Activated T-cell treated with anti-CD3 and anti-CD28 coated beads, Interleukin-2, amount 50 U/mL, for 24 hours (primary cell): ENCODE data around the gene TBC1D23.
"Not testable (repeated sequence)": the region's sequence is repeated elsewhere in the genome, so short reads cannot be mapped to it uniquely, and the experiment has no call there.

Experiments used
- DNase-seq: peaks from one replicate; pipeline ENCODE4 v3.0.0-alpha.2; 2020
- H3K27ac Mint-ChIP-seq: 2 replicates; pipeline ENCODE4 v1.8.0; 2020; ENCODE audit warnings: mild to moderate bottlenecking, mixed read lengths
- H3K27me3 Mint-ChIP-seq: 2 replicates; pipeline ENCODE4 v1.8.0; 2020; ENCODE audit warnings: mixed read lengths
- H3K36me3 Mint-ChIP-seq: 2 replicates; pipeline ENCODE4 v1.8.0; 2020; ENCODE audit warnings: low read depth, mixed read lengths
- H3K4me1 Mint-ChIP-seq: 2 replicates; pipeline ENCODE4 v1.8.0; 2020; ENCODE audit warnings: low read depth, mixed read lengths
- H3K4me3 Mint-ChIP-seq: 2 replicates; pipeline ENCODE4 v1.8.0; 2020; ENCODE audit warnings: mild to moderate bottlenecking, moderate library complexity, mixed read lengths
- H3K9me3 Mint-ChIP-seq: 2 replicates; pipeline ENCODE4 v1.8.0; 2020; ENCODE audit warnings: mixed read lengths

TBC1D23 gene

GRCh38 chr3:100299016-100299415, 38.2 kb downstream of the TBC1D23 start:
- Mint-ChIP-seq H3K27ac (no peak overlapping the region), H3K4me1 (no peaks in the 10 kb centered on the region), H3K36me3 (peaks cover 70% of the 10 kb centered on the region), H3K4me3 (no peak overlapping the region), H3K9me3 (no peaks in the 10 kb centered on the region), H3K27me3 (no peaks in the 10 kb centered on the region)
- no peak for DNase-seq

GRCh38 chr3:100306695-100307094, 45.9 kb downstream of the TBC1D23 start:
- no peaks in the 10 kb centered on the region for H3K27me3 Mint-ChIP-seq
- H3K36me3 Mint-ChIP-seq = peaks cover 59% of the 10 kb centered on the region
- H3K9me3 Mint-ChIP-seq = no peaks in the 10 kb centered on the region
- H3K27ac Mint-ChIP-seq = no peak overlapping the region
- DNase-seq = no peak
- no peak overlapping the region for H3K4me3 Mint-ChIP-seq
- no peaks in the 10 kb centered on the region for H3K4me1 Mint-ChIP-seq

GRCh38 chr3:100310355-100310965, 49.7 kb downstream of the TBC1D23 start:
- Mint-ChIP-seq H3K27me3 (no peaks in the 10 kb centered on the region), H3K4me1 (no peaks in the 10 kb centered on the region), H3K4me3 (no peak overlapping the region), H3K36me3 (peaks cover 51% of the 10 kb centered on the region), H3K9me3 (no peaks in the 10 kb centered on the region), H3K27ac (no peak overlapping the region)
- DNase-seq = no peak

- Mint-ChIP-seq H3K4me3 (no peak overlapping the region), H3K9me3 (no peaks in the 10 kb centered on the region), H3K36me3 (peaks cover 50% of the 10 kb centered on the region), H3K4me1 (no peaks in the 10 kb centered on the region), H3K27me3 (no peaks in the 10 kb centered on the region), H3K27ac (no peak overlapping the region)
- DNase-seq = no peak
Observed at GRCh38 chr3:100311011-100311410, 50.2 kb downstream of the TBC1D23 start.

GRCh38 chr3:100316641-100317069, 55.9 kb downstream of the TBC1D23 start:
- no peak overlapping the region for H3K27ac Mint-ChIP-seq
- H3K4me3 Mint-ChIP-seq = no peak overlapping the region
- peaks cover 17% of the 10 kb centered on the region for H3K4me1 Mint-ChIP-seq
- DNase-seq = no peak
- H3K27me3 Mint-ChIP-seq = no peaks in the 10 kb centered on the region
- no peaks in the 10 kb centered on the region for H3K9me3 Mint-ChIP-seq
- peaks cover 38% of the 10 kb centered on the region for H3K36me3 Mint-ChIP-seq

- H3K36me3 Mint-ChIP-seq = peaks cover 33% of the 10 kb centered on the region
- H3K9me3 Mint-ChIP-seq = no peaks in the 10 kb centered on the region
- DNase-seq = no peak
- no peak overlapping the region for H3K27ac Mint-ChIP-seq
- no peak overlapping the region for H3K4me3 Mint-ChIP-seq
- peaks cover 17% of the 10 kb centered on the region for H3K4me1 Mint-ChIP-seq
- no peaks in the 10 kb centered on the region for H3K27me3 Mint-ChIP-seq
Observed at GRCh38 chr3:100317912-100318311, 57.1 kb downstream of the TBC1D23 start.

GRCh38 chr3:100319951-100320350, 59.2 kb downstream of the TBC1D23 start:
- H3K4me1 Mint-ChIP-seq = peaks cover 17% of the 10 kb centered on the region
- H3K27ac Mint-ChIP-seq = no peak overlapping the region
- no peak for DNase-seq

GRCh38 chr3:100324044-100324443, 63.3 kb downstream of the TBC1D23 start:
- no peak for DNase-seq
- Mint-ChIP-seq H3K27ac (no peak overlapping the region), H3K36me3 (peaks cover 45% of the 10 kb centered on the region), H3K27me3 (no peaks in the 10 kb centered on the region), H3K4me1 (no peaks in the 10 kb centered on the region), H3K9me3 (no peaks in the 10 kb centered on the region), H3K4me3 (no peak overlapping the region)

More at GRCh38 chr3:100319951-100320350, 59.2 kb downstream of the TBC1D23 start:
- peaks cover 33% of the 10 kb centered on the region for H3K36me3 Mint-ChIP-seq
- H3K9me3 Mint-ChIP-seq = no peaks in the 10 kb centered on the region
- H3K27me3 Mint-ChIP-seq = no peaks in the 10 kb centered on the region
- no peak overlapping the region for H3K4me3 Mint-ChIP-seq

- peaks cover 34% of the 10 kb centered on the region for H3K36me3 Mint-ChIP-seq
- no peaks in the 10 kb centered on the region for H3K4me1 Mint-ChIP-seq
- no peaks in the 10 kb centered on the region for H3K27me3 Mint-ChIP-seq
- no peak overlapping the region for H3K4me3 Mint-ChIP-seq
- H3K9me3 Mint-ChIP-seq = no peaks in the 10 kb centered on the region
- DNase-seq = no peak
- H3K27ac Mint-ChIP-seq = no peak overlapping the region
Observed at GRCh38 chr3:100325827-100326226, 65.0 kb downstream of the TBC1D23 start.

- not testable (repeated sequence) for H3K4me3 Mint-ChIP-seq, H3K27me3 Mint-ChIP-seq, DNase-seq, H3K9me3 Mint-ChIP-seq, H3K4me1 Mint-ChIP-seq, H3K27ac Mint-ChIP-seq
- H3K36me3 Mint-ChIP-seq = peaks cover 32% of the 10 kb centered on the region
Observed at GRCh38 chr3:100327377-100327776, 66.6 kb downstream of the TBC1D23 start.

- Mint-ChIP-seq H3K4me1 (peaks cover 10% of the 10 kb centered on the region), H3K36me3 (peaks cover 22% of the 10 kb centered on the region), H3K9me3 (no peaks in the 10 kb centered on the region), H3K27me3 (no peaks in the 10 kb centered on the region), H3K4me3 (no peak overlapping the region), H3K27ac (no peak overlapping the region)
- DNase-seq = no peak
Observed at GRCh38 chr3:100329800-100330489, 69.2 kb downstream of the TBC1D23 start.

GRCh38 chr3:100330651-100331050, 69.9 kb downstream of the TBC1D23 start:
- H3K27ac Mint-ChIP-seq = no peak overlapping the region
- peaks cover 27% of the 10 kb centered on the region for H3K36me3 Mint-ChIP-seq
- H3K9me3 Mint-ChIP-seq = no peaks in the 10 kb centered on the region
- peaks cover 17% of the 10 kb centered on the region for H3K4me1 Mint-ChIP-seq
- no peak for DNase-seq
- no peak overlapping the region for H3K4me3 Mint-ChIP-seq
- no peaks in the 10 kb centered on the region for H3K27me3 Mint-ChIP-seq

GRCh38 chr3:100331660-100332059, 70.9 kb downstream of the TBC1D23 start:
- DNase-seq = no peak
- Mint-ChIP-seq H3K4me1 (peaks cover 24% of the 10 kb centered on the region), H3K4me3 (no peak overlapping the region), H3K27me3 (no peaks in the 10 kb centered on the region), H3K27ac (no peak overlapping the region), H3K36me3 (peaks cover 23% of the 10 kb centered on the region), H3K9me3 (no peaks in the 10 kb centered on the region)

GRCh38 chr3:100333051-100333450, 72.3 kb downstream of the TBC1D23 start:
- no peak for DNase-seq
- Mint-ChIP-seq H3K36me3 (peaks cover 11% of the 10 kb centered on the region), H3K4me1 (peaks cover 25% of the 10 kb centered on the region), H3K4me3 (no peak overlapping the region), H3K27ac (no peak overlapping the region), H3K27me3 (no peaks in the 10 kb centered on the region), H3K9me3 (no peaks in the 10 kb centered on the region)

- Mint-ChIP-seq H3K27me3 (no peaks in the 10 kb centered on the region), H3K36me3 (peaks cover 19% of the 10 kb centered on the region), H3K4me1 (peaks cover 27% of the 10 kb centered on the region), H3K4me3 (peak overlapping the region; percentile 92), H3K27ac (peak overlapping the region; percentile 84), H3K9me3 (no peaks in the 10 kb centered on the region)
- DNase-seq = no peak
Observed at GRCh38 chr3:100333970-100334487, 73.2 kb downstream of the TBC1D23 start.
